ENCODE measurements around the gene RAB40C.

GRCh38 chr16:666572-666971 is 76.7 kb downstream of the RAB40C start:
- no peak for TF ChIP-seq CTCF (IDR thresholded peaks at IDR 0.05)
- no peak for TF ChIP-seq POLR2AphosphoS5 (IDR thresholded peaks at IDR 0.05; ENCODE audit: low read depth, low read length)
- TF ChIP-seq SIN3A (IDR thresholded peaks at IDR 0.05; ENCODE audit: borderline replicate concordance, insufficient read depth, low read depth, low read length) = no peak
- no peak for TF ChIP-seq REST (IDR thresholded peaks at IDR 0.05; ENCODE audit: insufficient read depth in 1 of 2, low read depth in 2 of 2, low read length in 1 of 2)
